ENCODE data around the gene CRACDL.
A peak's percentile ranks its signal among the peaks of the same experiment; 100 is the strongest.

Gene CRACDL

DNA sequence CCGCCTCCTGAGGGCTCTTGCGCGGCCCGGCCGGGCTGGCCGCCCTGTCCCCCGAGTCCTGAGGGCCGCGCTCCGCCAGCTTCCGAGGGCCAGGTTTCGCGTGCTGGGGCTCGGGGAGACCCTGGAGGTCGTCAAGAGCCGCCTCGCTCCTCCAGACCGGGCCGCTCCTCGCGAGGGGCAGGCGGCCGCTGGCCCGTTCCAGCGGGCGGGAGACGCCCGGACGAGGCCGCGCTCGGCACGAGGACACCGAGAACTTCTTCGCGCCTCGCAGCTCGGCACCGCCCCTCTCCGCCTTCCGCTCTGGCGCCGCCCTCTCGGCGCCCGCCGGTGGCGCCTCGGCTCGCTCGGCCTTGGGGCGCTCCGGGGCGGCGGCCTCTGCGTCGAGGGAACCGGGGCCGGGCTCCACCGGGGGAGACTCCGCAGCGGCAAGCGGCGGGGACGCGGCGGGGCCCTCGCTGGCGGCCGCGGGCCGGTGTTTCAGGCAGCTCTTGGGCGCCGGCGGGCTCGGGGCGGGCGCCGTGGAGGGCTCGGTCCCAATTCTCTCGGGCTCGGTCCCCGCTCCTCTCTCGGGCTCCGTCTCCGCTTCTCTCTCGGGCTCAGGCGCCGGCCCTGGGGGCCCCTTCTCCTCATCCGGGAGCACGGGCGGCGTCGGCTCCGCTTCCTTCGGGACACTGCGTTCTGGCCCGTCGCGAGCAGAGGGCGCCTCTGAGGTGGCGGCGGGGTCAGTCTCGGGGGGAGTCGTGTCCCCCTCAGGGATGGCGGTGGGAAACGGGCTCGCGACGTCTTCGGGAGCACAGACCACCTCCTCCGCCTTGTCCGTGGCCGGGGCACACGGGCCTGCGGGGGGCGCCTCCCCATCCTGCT is 113.5 kb downstream of the CRACDL start:
- no peak for DNase-seq

GRCh38 chr2:98821629-98822135 is 114.3 kb downstream of the CRACDL start:
- DNase-seq = no peak

GRCh38 chr2:98819231-98819766 is 116.7 kb downstream of the CRACDL start:
- no peak for DNase-seq

DNA sequence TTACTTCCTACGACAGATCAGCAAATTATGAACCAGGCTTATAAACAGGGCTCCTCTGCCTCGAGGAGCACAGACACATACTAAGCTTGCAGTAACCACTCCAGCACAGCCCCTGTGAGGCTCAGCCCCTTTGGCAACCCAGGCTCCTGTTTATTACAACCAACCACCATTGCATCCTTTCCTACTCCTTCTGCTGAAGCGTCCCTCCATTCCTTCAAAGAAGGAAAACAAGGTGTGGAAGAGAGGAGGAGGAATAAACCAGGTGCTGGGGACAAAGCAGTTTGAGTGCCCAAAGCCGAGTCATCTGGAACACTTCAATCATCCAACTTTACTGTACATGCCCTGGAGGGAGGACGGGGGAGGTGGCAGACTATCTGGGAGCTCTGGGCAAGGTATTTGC is 117.9 kb downstream of the CRACDL start:
- DNase-seq = no peak

- no peak for DNase-seq
These were observed 119.7 kb downstream of the CRACDL start for GRCh38 chr2:98816281-98816680.

- DNase-seq = no peak
These were observed 120.2 kb downstream of the CRACDL start for GRCh38 chr2:98815795-98816194.

DNA sequence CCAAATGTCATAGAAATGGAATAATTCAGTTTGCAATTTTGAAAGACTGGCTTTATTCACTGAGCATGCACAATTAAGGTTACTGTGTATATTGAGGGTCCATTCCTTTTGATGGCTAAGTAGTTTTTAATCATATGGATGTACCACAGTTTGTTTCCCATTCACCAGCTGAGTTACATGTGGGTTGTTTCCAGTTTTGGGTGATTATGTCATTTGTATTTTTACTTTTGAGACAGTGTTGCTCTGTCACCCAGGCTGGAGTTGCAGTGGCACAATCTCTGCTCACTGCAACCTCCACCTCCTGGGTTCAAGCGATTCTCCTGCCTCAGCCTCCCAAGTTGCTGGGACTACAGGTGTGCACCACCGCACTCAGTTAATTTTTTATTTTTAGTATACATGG is 124.3 kb downstream of the CRACDL start:
- no peak for DNase-seq

- DNase-seq = no peak
These were observed 125.5 kb downstream of the CRACDL start for GRCh38 chr2:98810588-98810928.

- DNase-seq = no peak
These were observed 126.0 kb downstream of the CRACDL start for GRCh38 chr2:98809878-98810587.

DNA sequence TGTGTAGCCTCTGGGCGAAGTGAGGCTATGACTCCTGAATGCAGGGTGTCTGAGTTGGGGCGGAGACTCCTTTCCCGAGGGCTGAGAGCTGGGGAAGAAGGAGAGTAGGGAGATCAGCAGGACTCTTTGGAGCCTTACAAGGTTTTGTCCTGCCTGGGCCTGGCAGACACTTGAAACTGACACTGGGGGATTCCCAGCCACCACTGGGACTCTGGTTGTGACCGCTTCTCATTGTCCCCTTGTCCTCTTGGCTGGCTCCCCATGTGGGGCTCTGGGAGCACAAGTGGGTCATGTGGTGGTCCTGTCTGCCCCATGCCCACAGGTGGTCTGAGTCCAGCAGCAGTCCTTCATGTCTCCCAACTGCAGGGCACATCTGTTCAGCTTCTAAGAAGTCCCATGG is 126.9 kb downstream of the CRACDL start:
- DNase-seq = no peak

DNA sequence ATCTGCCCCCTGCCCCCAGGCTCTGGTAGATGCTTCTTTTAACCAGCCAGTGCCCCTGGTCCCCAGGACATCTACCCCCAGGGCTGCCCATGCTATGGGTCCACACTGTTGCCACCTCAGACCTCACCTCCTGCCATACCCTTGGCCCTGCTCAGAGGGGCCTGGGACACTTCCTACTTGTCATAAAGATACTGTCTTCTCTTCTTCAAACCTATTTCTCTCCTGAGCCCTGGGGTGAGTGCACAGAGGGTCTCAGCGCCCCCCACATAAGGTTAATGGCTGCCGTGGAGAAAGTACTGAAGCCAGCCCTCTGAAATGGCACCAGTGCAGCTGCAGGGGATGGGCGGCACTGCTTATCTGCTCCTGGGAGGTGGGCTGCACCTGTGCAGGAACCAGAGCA is 127.5 kb downstream of the CRACDL start:
- DNase-seq = no peak

DNA sequence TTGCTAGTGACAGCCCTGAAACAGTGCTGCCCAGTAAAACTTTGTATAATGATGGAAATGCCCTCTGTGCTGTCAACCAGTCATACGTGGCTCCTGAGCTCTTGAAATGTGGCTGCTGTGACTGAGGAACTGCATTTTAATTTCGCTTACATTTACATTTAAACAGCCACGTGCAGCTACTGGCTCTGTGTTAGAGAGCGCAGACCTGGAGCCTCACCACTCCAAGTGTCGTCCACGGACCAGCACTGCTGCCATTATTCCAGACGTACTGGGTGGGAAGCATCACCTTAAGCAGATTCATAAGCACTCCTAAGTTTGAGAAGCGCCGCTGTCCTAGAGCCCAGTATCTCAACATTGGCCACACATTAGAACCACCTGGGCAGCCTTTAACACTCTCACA is 128.1 kb downstream of the CRACDL start:
- DNase-seq = no peak

DNA sequence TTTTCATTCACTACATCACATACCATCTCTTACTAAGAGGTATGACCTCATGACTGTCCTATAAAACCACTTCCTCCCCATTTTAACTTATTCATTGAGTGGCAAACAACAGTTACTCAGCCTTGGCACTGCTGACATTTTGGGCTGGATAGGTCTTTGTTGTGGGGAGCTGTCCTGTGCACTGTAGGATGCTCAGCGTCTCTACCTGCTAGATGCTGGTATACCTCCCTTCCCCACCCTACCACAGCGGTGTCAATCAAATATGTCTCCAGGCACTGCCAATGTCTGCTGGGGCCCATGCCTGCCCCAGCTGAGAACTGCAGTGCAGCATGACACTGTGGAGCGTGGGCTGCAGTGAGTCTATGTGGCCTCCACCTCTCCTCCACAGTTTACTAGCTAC is 128.8 kb downstream of the CRACDL start:
- DNase-seq = no peak

DNA sequence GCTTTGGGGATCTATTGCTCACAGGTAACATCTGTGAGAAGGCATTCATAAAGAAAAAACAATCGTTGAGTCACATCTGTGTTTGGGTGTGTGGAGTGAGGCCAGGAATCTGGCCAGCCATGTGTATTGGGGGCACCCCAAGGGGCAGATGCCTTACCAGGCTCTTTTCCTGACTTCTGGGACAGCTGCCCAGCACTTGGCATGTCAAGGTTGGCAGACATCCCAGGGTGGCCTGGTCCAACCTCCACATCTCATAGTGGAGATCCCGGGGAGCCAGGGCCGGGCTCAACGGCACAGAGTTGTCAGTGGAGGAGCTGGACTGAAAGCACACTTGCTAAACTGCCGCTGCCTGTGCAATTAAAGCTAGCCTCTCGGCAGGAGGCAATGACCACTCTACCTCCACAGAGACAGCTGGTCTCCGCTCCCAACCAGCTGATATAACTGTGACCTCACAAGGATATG is 129.8 kb downstream of the CRACDL start:
- no peak for DNase-seq

- peak; percentile 18 for DNase-seq
These were observed 130.4 kb downstream of the CRACDL start for GRCh38 chr2:98805412-98806171.

DNA sequence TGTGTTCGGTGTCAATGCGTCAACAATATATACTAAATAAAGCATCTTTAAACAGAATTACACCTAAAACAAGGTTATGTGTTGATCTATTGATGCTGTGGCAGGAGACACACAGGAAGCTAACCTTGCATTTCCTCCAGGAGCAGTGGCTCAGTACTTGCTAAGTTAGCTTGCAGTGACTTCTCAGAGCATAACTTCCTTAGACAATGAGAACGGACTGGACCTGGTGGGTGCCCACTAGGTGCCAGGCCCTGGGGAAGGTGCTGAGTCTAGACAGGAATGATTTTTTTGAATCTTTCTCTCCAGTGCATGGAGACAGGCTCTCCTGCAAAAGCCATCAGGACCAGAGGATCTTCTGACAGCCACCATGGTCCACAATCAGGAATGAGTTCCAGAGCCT is 131.3 kb downstream of the CRACDL start:
- no peak for DNase-seq

DNA sequence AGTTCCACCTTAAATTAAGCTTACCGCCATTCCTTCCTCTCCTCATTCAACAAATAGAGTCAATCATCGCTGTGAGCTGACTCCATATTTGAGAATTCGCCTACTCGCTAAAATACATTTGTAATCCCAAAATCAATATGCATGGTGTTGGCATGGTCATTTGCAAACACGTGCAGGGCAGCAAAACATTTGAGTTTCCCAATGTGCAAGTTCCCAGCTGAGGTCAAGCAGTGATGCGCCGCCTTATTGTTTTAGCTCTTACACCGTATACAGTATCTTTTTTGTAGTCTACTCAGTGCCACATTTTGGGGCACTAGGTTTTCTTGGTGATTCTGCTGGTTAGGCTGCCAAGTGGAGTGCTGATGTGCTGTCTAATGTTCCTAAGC is 131.8 kb downstream of the CRACDL start:
- no peak for DNase-seq

- no peak for DNase-seq
These were observed 132.4 kb downstream of the CRACDL start for GRCh38 chr2:98803405-98804264.

DNA sequence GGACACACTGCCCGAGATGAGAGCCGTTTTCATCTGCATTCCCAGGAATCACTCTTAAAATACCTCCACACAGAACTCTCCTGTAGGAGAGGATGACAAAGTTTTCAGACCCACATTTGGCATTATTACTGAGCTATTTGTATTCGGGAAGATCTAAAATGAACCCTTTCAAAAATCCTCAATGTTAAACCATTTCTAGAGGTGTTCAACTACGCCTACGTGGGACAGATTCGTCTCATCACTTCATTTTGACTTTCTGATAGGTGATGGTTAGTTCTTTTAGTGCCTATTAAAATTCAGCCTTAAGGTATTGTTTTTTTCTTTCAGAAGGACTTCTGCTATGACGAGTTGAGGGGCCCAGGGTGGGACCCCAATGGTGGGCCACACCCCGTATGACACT is 133.7 kb downstream of the CRACDL start:
- no peak for DNase-seq

DNA sequence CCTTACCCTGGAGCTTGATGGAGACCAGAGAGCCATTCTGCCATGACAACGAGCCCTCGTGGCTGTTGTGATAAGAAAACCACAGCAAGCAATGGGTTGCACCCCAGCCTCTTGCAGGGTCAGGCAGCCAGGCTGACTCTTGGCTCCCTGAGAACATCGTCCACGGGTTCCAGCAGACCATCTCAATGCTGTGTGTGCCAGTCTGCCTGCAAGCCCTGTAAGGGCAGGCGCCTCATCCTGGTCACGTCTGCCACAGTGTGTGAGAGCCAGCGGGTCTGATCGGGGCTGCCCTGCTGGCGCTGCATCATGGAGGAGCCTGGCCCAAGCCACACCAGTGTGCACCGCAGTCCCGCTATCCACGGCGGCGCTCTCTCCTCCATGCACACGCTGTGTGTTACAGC is 134.1 kb downstream of the CRACDL start:
- peak; percentile 71 for DNase-seq

- peak; percentile 22 for DNase-seq
These were observed 134.7 kb downstream of the CRACDL start for GRCh38 chr2:98801286-98801685.
